VCaP (cell line): ENCODE data around the gene XPNPEP1.
A peak's percentile ranks its signal among the peaks of the same experiment; 100 is the strongest.

Source experiments
- H3K27ac ChIP-seq: fragments of 450-650 bp; 2 replicates; pipeline ENCODE4 v1.5.1; 2017
- TF ChIP-seq, protein P1 (sequence below): fragments of 450-650 bp; conservative IDR thresholded peaks from 2 replicates; pipeline ENCODE4 v1.5.1; 2017; ENCODE audit warnings: mild to moderate bottlenecking, moderate library complexity

Gene XPNPEP1

DNA sequence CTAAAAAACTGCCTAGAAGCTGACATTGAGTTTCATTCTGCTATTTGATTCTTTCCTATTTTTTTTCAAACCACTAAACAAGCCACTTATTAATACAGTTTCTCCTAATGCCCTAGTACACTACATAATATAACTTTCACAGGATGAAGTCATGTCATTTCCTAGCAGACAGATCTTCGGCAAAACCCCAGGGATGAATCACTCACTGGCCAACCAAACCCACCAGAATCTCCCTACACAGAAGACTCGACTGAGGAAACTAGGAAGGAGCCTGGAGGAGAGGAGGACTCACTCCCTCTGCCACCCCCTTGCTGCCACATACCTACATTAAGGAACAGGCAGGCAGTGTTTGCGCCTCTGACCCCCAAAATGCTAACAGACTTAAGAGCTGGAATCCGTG is 33.4 kb downstream of the XPNPEP1 start:
- TF ChIP-seq, protein P1, sequence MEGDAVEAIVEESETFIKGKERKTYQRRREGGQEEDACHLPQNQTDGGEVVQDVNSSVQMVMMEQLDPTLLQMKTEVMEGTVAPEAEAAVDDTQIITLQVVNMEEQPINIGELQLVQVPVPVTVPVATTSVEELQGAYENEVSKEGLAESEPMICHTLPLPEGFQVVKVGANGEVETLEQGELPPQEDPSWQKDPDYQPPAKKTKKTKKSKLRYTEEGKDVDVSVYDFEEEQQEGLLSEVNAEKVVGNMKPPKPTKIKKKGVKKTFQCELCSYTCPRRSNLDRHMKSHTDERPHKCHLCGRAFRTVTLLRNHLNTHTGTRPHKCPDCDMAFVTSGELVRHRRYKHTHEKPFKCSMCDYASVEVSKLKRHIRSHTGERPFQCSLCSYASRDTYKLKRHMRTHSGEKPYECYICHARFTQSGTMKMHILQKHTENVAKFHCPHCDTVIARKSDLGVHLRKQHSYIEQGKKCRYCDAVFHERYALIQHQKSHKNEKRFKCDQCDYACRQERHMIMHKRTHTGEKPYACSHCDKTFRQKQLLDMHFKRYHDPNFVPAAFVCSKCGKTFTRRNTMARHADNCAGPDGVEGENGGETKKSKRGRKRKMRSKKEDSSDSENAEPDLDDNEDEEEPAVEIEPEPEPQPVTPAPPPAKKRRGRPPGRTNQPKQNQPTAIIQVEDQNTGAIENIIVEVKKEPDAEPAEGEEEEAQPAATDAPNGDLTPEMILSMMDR = no peak
- H3K27ac ChIP-seq = no peak overlapping the region

DNA sequence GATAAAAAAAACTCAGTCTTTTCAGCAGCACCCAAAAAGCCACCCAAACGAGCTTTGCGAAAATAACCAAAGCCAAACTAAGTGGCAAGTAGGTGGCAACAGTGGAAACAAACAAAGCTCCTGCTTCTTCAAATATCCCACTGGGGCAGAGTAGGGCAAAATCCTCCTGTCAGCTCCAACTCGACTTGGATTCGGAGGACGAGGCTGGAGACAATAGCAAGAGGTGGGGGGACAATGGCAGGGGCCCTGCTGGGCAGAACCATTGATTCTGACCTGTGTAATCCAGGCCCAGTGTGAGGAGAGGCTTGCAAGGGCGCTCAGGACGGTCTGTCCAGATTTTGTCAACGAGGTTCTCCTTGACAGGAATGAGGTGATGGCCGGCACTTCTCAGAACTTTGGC is 35.5 kb downstream of the XPNPEP1 start:
- H3K27ac ChIP-seq = no peak overlapping the region
- TF ChIP-seq, protein P1 = no peak

DNA sequence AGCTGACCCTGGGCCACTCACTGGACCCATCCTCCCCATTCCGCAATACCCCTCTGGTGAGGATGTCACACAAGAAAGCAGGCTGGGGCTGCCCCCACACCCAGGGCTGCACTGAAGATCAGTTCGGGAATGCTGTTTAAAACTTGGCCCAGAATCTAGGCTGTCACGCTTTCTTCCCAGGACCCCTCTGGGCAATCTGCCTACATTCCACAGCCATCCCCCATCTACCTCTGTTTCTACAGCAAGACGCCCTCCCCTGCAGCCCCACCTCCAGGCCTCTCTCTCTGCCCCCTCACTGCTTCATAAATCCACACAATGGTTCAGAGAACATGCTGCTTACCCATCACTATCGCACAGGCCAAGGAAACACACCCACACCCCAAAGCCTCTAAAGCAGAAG is 36.1 kb downstream of the XPNPEP1 start:
- TF ChIP-seq, protein P1 = no peak
- no peak overlapping the region for H3K27ac ChIP-seq

DNA sequence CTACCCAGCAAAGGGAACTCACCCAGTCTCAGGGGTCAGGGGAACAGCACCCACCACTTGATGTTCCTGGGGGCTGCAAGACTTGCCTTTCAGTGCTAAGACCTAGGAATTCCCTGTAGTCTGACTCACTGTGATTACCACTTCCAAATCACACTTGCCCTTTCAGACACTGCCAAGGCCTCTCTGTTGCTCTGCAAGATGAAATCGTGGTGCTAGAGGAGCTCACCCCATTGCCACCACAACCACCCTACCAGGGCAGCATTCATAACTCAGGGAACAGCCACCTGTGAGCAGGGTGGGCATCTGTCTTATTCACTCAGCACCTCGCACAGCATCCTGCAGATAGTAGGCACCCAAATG is 36.5 kb downstream of the XPNPEP1 start:
- no peak overlapping the region for H3K27ac ChIP-seq
- TF ChIP-seq, protein P1 = no peak

DNA sequence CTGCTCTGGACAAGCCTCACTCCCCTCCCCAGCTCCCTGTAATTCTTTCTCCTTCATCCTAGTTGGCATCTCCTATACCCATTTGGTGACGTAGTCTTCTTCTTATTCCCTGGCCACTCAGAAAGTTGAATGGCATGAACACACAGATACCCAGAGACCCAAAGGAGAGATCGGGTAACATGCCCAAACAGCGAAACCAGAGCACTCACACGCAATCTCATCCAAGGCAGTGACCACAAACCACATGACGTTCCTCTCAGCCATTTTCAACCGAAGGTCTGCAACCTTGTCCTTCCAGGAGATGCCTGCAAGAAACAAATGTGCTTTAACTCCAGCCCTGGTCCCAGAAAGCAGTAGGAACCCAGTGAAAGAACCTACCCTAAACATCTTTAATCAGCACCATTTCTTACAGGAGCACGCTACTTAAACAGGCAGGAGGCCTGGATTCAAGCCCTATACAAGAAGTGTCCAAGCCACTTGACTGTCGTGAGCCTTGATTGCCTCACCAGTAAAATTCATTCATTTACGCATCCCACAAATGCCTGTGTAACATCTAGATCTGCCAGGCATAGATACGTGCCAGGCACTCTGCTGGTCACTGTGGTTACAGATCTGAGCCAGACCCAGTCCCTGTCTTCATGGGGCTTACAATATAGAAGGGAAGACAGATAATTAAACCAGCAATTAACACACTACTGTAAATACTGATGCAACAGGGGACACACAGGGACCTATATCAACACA is 37.1 kb downstream of the XPNPEP1 start:
- TF ChIP-seq, protein P1 = no peak
- no peak overlapping the region for H3K27ac ChIP-seq

DNA sequence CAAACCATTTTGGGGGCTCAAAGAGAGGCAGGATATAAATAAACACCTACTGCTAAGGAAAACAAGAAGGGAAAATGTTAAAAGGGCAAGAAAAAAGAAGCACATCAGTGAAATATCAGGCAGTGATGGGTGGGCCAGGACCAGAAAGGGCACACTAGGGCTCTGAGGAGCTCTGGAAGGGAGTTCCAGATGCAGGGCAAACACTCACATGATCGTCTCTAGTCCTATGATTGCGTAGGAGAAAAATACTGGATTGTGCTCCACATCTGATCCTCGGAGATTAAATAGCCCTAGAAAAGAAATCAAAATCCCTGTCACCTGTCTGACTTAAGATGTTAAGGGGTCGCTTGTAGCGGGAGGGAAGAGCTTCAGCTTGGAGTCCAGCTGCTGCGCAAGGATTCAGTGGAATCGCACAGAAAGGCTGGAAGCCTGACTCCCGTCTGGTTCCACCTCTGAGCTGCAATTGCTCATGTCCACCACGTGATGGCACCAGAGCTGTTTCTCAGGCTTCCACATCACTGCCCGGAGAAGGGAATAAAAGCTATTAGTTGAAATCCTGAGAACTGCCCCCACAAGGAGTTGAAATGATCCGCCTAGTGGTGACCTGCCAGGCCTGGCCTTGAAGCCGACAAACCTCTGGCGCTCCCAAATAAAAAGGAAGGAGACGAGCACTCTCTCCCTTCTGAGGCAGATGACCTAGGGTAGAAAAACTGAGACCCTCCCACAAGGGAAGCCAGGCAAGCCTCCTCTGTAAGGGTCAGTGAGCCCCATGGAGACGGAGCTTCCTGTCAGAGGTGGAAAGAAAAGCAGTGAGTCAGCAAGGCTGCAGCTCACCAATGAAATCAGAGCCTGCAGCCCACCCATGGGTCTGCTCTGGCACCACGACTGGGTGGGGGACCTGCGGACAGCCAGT is 39.2 kb downstream of the XPNPEP1 start:
- TF ChIP-seq, protein P1 = peak; percentile 96
- peak overlapping the region; percentile 56 for H3K27ac ChIP-seq

DNA sequence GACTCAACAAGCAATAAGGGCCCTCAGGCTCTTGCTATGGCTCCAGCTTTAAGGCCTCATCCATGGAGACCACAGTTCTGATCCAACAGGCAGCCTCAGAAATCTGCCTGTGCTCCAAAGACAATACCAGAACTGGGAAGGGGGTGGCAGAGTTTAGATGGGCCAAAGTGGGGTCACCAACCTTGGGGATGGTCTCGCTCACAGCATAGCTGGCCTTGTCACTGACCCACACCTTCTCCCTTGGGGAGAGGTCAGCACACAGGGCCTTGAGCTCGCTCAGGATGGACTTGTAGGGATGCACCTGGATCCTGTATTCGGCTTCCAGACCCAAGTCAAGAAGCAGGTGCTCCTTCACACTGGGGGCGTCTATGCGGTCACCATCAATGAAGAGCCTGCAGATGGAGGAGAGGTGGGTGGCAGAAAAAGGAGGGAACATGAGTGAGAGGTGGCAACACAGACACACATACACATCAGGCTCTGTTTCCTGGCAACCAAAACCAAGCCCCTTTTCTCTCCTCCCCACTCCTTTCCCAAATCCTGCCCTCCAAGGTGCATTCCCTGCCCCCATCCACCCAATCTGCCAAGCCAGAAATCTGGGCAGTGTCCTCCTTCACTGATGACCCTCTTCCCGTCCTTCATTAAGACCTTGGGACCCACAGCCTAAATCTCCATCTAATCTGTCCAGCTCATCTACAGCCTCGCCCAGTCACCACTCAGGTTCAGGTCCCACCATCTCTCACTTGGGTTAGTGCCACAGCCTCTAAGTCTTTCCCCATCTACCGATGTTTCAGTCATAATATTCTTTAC is 40.9 kb downstream of the XPNPEP1 start:
- no peak overlapping the region for H3K27ac ChIP-seq
- TF ChIP-seq, protein P1 = no peak
